Fibroblast of lung (primary cell): ENCODE results near the gene BRINP2.

Experiments
- CTCF ChIP-seq, 2 donors: IDR thresholded peaks in 1 of 2; conservative IDR thresholded peaks in 1 of 2; 1 replicate in 1 of 2; 2 replicates in 1 of 2; pipeline ENCODE4 v1.5.1; 2011 to 2012; ENCODE audit warnings: low read length in 2 of 2, control low read depth in 1 of 2, inconsistent platforms in 1 of 2, low read depth in 1 of 2, mild to moderate bottlenecking in 1 of 2
- EZH2 ChIP-seq: IDR thresholded peaks from 2 replicates; pipeline ENCODE4 v1.5.1; 2012; ENCODE audit warnings: low read length, control low read depth, mild to moderate bottlenecking; ENCODE audit errors: missing control alignments

GRCh38 chr1:177219554-177220458, 49.0 kb downstream of the BRINP2 start:
- TF ChIP-seq CTCF (conservative IDR thresholded peaks at IDR 0.05 in 1 of 2, IDR thresholded peaks at IDR 0.05 in 1 of 2; ENCODE audit: low read depth in 1 of 2, low read length in 2 of 2): no peak
- no peak for TF ChIP-seq EZH2
